SW 1271 (cell line): ENCODE results near the gene MAN2B2.

Experiments used
- DNase-seq, 2 experiments: peaks; one replicate each; lab custom pipeline; 2025; lab: John Stamatoyannopoulos, UW

MAN2B2 gene

GRCh38 chr4:6595897-6596537 is 21.0 kb downstream of the MAN2B2 start:
- DNase-seq, result no peak

- no peak for DNase-seq
Measured at GRCh38 chr4:6596948-6597347, 22.0 kb downstream of the MAN2B2 start.

GRCh38 chr4:6598127-6598526 is 23.1 kb downstream of the MAN2B2 start:
- DNase-seq, result no peak

- no peak for DNase-seq
Measured at GRCh38 chr4:6598641-6599040, 23.7 kb downstream of the MAN2B2 start.

- DNase-seq, result no peak
Measured at GRCh38 chr4:6601661-6602250, 26.8 kb downstream of the MAN2B2 start.

- no peak for DNase-seq
Measured at GRCh38 chr4:6602289-6602688, 27.3 kb downstream of the MAN2B2 start.

- DNase-seq, result no peak
Measured at GRCh38 chr4:6603128-6603527, 28.1 kb downstream of the MAN2B2 start.

GRCh38 chr4:6605114-6605513 is 30.1 kb downstream of the MAN2B2 start:
- DNase-seq, result no peak

- no peak for DNase-seq
Measured at GRCh38 chr4:6605605-6606004, 30.6 kb downstream of the MAN2B2 start.

- no peak for DNase-seq
Measured at GRCh38 chr4:6606465-6607235, 31.7 kb downstream of the MAN2B2 start.

- no peak for DNase-seq
Measured at GRCh38 chr4:6607368-6608055, 32.5 kb downstream of the MAN2B2 start.

GRCh38 chr4:6608758-6609414 is 33.9 kb downstream of the MAN2B2 start:
- DNase-seq, result no peak

- no peak for DNase-seq
Measured at GRCh38 chr4:6609415-6610079, 34.6 kb downstream of the MAN2B2 start.

- no peak for DNase-seq
Measured at GRCh38 chr4:6610856-6611430, 36.0 kb downstream of the MAN2B2 start.

GRCh38 chr4:6612961-6613675 is 38.1 kb downstream of the MAN2B2 start:
- DNase-seq, result no peak

- DNase-seq, result no peak
Measured at GRCh38 chr4:6613676-6614651, 39.0 kb downstream of the MAN2B2 start.

GRCh38 chr4:6614701-6615230 is 39.8 kb downstream of the MAN2B2 start:
- DNase-seq, result no peak

- DNase-seq, result no peak
Measured at GRCh38 chr4:6616087-6616995, 41.4 kb downstream of the MAN2B2 start.
